Measurements from ENCODE around the gene HAUS3. TPM values are rescaled to one million over a fixed set of nuclear protein-coding genes. Genes with fewer than 3 reads are reported as not detected.

HAUS3 gene
- total RNA-seq, 1 donor from 2014 or later: 24.4 TPM

DNA sequence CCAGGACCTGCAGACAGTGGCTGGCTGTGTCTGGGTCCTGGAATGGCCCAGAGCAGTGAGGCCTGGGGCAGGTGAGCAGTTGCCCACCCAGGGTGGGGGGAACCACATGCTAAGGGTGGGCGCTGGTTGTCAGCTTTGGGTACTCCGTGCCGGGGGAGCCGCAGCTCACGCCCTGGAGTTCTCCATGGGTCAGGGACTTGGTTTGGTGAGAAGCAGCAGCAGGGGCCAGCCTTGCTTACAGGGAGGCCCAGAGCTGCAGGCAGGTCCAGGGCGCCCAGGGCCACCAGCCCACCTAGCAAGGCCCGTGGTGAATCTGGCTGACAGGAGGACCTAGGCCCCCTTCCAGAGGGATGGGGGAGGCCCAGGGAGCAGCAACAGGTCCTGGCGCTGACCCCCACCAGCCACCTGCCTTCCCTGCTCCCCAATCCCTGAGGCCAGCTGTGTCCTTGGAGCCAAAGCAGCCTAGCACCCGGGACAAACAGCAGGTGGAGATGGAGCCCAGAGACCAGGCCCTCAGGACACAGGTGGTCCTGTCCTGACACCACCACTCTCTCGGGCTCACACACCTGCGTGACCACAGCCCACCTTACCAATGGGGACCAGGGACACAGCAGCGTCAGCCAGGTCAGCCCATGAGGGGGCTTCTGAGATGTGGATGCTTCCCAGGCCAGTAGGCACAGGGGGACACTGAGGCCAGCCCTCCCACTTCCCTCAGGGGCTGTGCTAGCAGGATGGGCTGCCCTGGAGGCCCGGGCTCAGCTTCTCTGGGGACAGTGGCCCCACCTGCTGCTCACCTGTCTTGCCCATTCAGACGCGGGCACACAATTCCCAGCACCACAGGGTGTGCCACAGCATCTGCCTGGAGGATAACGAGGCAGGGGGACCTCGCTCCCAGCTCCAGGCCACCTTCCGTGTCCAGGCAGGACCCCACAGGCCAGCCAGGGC is 16.4 kb upstream of the HAUS3 start:
- no peak overlapping the region for H3K4me3 Mint-ChIP-seq
- H3K4me1 ChIP-seq: peaks cover 14% of the 10 kb centered on the region

GRCh38 chr4:2257361-2258081 is 15.6 kb upstream of the HAUS3 start:
- no peaks in the 10 kb centered on the region for H3K27me3 ChIP-seq
- H3K4me2 ChIP-seq: no peak overlapping the region
- H3K36me3 ChIP-seq: no peaks in the 10 kb centered on the region
- no peaks in the 10 kb centered on the region for H3K9me3 ChIP-seq (ENCODE audit: low read depth)
- peaks cover 5% of the 10 kb centered on the region for H3K4me1 Mint-ChIP-seq
- TF ChIP-seq EZH2phosphoT487 (IDR thresholded peaks at IDR 0.05) (no peak), EZH2 (IDR thresholded peaks at IDR 0.05) (no peak)
- TF ChIP-seq, protein P1, sequence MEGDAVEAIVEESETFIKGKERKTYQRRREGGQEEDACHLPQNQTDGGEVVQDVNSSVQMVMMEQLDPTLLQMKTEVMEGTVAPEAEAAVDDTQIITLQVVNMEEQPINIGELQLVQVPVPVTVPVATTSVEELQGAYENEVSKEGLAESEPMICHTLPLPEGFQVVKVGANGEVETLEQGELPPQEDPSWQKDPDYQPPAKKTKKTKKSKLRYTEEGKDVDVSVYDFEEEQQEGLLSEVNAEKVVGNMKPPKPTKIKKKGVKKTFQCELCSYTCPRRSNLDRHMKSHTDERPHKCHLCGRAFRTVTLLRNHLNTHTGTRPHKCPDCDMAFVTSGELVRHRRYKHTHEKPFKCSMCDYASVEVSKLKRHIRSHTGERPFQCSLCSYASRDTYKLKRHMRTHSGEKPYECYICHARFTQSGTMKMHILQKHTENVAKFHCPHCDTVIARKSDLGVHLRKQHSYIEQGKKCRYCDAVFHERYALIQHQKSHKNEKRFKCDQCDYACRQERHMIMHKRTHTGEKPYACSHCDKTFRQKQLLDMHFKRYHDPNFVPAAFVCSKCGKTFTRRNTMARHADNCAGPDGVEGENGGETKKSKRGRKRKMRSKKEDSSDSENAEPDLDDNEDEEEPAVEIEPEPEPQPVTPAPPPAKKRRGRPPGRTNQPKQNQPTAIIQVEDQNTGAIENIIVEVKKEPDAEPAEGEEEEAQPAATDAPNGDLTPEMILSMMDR (IDR thresholded peaks at IDR 0.05): no peak
- H3K27ac Mint-ChIP-seq: no peak overlapping the region
- no peak overlapping the region for H3K4me3 ChIP-seq
- H3K27ac ChIP-seq: no peak overlapping the region
- no peaks in the 10 kb centered on the region for H3K9me3 Mint-ChIP-seq
- no peak overlapping the region for H3K4me3 Mint-ChIP-seq
- H3K36me3 Mint-ChIP-seq: peaks cover 13% of the 10 kb centered on the region
- peaks cover 6% of the 10 kb centered on the region for H3K4me1 ChIP-seq
- H2AFZ ChIP-seq (replicated peaks): no peak overlapping the region
- peaks cover 2% of the 10 kb centered on the region for H3F3A ChIP-seq (ENCODE audit: low read depth)
- peaks cover 8% of the 10 kb centered on the region for H3K27me3 Mint-ChIP-seq (ENCODE audit: insufficient read depth, low read depth)
- no peak overlapping the region for H3K9ac ChIP-seq
- DNase-seq (ENCODE audit: low spot score): no peak
- H4K20me1 ChIP-seq (ENCODE audit: low read depth): peaks cover 81% of the 10 kb centered on the region
- peaks cover 21% of the 10 kb centered on the region for H3K79me2 ChIP-seq (ENCODE audit: low read depth)

More for the DNA sequence above, 16.4 kb upstream of the HAUS3 start:
- Histone ChIP-seq H3K9ac (no peak overlapping the region), H3K36me3 (no peaks in the 10 kb centered on the region), H3K9me3 (ENCODE audit: low read depth) (no peaks in the 10 kb centered on the region), H3K27ac (no peak overlapping the region), H3K4me3 (no peak overlapping the region), H3K27me3 (no peaks in the 10 kb centered on the region), H2AFZ (replicated peaks) (no peak overlapping the region), H3F3A (ENCODE audit: low read depth) (peaks cover 10% of the 10 kb centered on the region), H3K79me2 (ENCODE audit: low read depth) (peaks cover 21% of the 10 kb centered on the region), H4K20me1 (ENCODE audit: low read depth) (peaks cover 77% of the 10 kb centered on the region), H3K4me2 (no peak overlapping the region)
- DNase-seq (ENCODE audit: low spot score): no peak
- Mint-ChIP-seq H3K36me3 (peaks cover 10% of the 10 kb centered on the region), H3K27ac (no peak overlapping the region), H3K4me1 (peaks cover 4% of the 10 kb centered on the region), H3K9me3 (no peaks in the 10 kb centered on the region), H3K27me3 (ENCODE audit: insufficient read depth, low read depth) (peaks cover 5% of the 10 kb centered on the region)
- TF ChIP-seq EZH2 (IDR thresholded peaks at IDR 0.05): no peak
- TF ChIP-seq, protein P1 (IDR thresholded peaks at IDR 0.05): no peak
- no peak for TF ChIP-seq EZH2phosphoT487 (IDR thresholded peaks at IDR 0.05)

GRCh38 chr4:2256781-2257191 is 14.9 kb upstream of the HAUS3 start:
- DNase-seq (ENCODE audit: low spot score): no peak
- Mint-ChIP-seq H3K4me3 (no peak overlapping the region), H3K4me1 (peaks cover 5% of the 10 kb centered on the region), H3K36me3 (peaks cover 13% of the 10 kb centered on the region), H3K9me3 (no peaks in the 10 kb centered on the region), H3K27me3 (ENCODE audit: insufficient read depth, low read depth) (peaks cover 10% of the 10 kb centered on the region), H3K27ac (no peak overlapping the region)
- Histone ChIP-seq H2AFZ (replicated peaks) (no peak overlapping the region), H3K27ac (no peak overlapping the region), H3F3A (ENCODE audit: low read depth) (no peaks in the 10 kb centered on the region), H3K4me2 (no peak overlapping the region), H4K20me1 (ENCODE audit: low read depth) (peaks cover 86% of the 10 kb centered on the region), H3K4me3 (no peak overlapping the region), H3K79me2 (ENCODE audit: low read depth) (peaks cover 21% of the 10 kb centered on the region), H3K9ac (no peak overlapping the region), H3K4me1 (peaks cover 6% of the 10 kb centered on the region), H3K27me3 (no peaks in the 10 kb centered on the region), H3K36me3 (no peaks in the 10 kb centered on the region), H3K9me3 (ENCODE audit: low read depth) (no peaks in the 10 kb centered on the region)
- TF ChIP-seq, protein P1 (IDR thresholded peaks at IDR 0.05): no peak
- no peak for TF ChIP-seq EZH2phosphoT487 (IDR thresholded peaks at IDR 0.05)
- TF ChIP-seq EZH2 (IDR thresholded peaks at IDR 0.05): no peak

All from neural progenitor cell (in vitro differentiated cells).